HEK293 (cell line): Measurements from ENCODE around the gene HDAC1.

Experiments used
- CTCF ChIP-seq: fragments of 450-650 bp; formaldehyde crosslinking; IDR thresholded peaks from 2 replicates; pipeline ENCODE4 v1.5.1; 2016; ENCODE audit warnings: missing biosample characterization, missing genetic modification characterization
- MZF1 ChIP-seq: fragments of 450-650 bp; formaldehyde crosslinking; IDR thresholded peaks from 2 replicates; pipeline ENCODE4 v1.5.1; 2017; ENCODE audit warnings: missing biosample characterization, missing genetic modification characterization, borderline replicate concordance
- PRDM4 ChIP-seq: fragments of 450-650 bp; formaldehyde crosslinking; IDR thresholded peaks from 2 replicates; pipeline ENCODE4 v1.5.1; 2017; ENCODE audit warnings: missing biosample characterization, missing genetic modification characterization
- YY1 ChIP-seq: fragments of 450-650 bp; formaldehyde crosslinking; IDR thresholded peaks from 2 replicates; pipeline ENCODE4 v1.5.1; 2018; ENCODE audit warnings: missing biosample characterization, missing genetic modification characterization
- ZBTB1 ChIP-seq: fragments of 450-650 bp; formaldehyde crosslinking; IDR thresholded peaks from 2 replicates; pipeline ENCODE4 v1.5.1; 2016; ENCODE audit warnings: missing biosample characterization, missing genetic modification characterization
- ZNF133 ChIP-seq: fragments of 450-650 bp; formaldehyde crosslinking; IDR thresholded peaks from 2 replicates; pipeline ENCODE4 v1.5.1; 2016; ENCODE audit warnings: missing biosample characterization, missing genetic modification characterization
- TF ChIP-seq, protein P1 (sequence below): fragments of 450-650 bp; formaldehyde crosslinking; IDR thresholded peaks from 2 replicates; pipeline ENCODE4 v1.5.1; 2016; ENCODE audit warnings: missing biosample characterization, missing genetic modification characterization

DNA sequence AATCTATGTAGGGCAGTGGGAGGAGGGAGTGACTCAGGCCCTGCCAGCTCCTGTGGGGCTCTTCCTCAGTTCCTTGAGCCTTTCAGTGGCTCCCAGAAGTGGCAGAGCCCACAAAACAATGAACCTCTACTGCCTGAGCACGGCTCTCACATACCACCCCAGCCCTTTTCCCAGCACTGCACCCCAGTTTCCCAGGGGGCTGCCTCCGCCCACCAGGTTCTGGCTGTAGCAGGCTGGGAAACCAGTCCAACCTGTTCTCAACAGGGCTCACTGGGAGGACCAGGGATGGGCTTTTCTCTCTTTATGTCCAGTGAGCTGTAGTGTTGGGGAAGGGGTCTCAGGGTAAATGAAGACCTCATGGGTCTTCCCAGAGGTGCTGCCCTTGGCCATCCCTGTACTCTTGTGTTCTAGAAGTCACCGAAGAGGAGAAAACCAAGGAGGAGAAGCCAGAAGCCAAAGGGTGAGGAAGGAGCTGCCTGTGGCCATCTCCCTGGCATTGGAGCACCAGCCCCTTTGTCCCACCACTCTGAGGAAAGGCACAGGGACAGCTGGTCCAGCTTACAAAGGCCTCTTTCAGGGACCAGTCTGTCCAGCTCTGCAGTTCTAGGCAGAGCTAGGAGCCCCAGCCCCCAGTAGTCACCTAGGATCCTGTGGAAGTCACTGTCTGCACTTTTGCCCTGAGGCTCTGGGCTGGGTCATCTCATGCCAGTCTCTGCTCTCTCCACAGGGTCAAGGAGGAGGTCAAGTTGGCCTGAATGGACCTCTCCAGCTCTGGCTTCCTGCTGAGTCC is 40.6 kb downstream of the HDAC1 start:
- no peak for TF ChIP-seq PRDM4
- no peak for TF ChIP-seq MZF1 (tag by site-specific recombination)
- no peak for TF ChIP-seq ZBTB1 (tag by site-specific recombination)
- TF ChIP-seq, protein P1, sequence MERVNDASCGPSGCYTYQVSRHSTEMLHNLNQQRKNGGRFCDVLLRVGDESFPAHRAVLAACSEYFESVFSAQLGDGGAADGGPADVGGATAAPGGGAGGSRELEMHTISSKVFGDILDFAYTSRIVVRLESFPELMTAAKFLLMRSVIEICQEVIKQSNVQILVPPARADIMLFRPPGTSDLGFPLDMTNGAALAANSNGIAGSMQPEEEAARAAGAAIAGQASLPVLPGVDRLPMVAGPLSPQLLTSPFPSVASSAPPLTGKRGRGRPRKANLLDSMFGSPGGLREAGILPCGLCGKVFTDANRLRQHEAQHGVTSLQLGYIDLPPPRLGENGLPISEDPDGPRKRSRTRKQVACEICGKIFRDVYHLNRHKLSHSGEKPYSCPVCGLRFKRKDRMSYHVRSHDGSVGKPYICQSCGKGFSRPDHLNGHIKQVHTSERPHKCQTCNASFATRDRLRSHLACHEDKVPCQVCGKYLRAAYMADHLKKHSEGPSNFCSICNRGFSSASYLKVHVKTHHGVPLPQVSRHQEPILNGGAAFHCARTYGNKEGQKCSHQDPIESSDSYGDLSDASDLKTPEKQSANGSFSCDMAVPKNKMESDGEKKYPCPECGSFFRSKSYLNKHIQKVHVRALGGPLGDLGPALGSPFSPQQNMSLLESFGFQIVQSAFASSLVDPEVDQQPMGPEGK: no peak
- TF ChIP-seq CTCF (tag by site-specific recombination): no peak
- no peak for TF ChIP-seq ZNF133 (tag by site-specific recombination)
- no peak for TF ChIP-seq YY1
